Activated T-cell treated with anti-CD3 and anti-CD28 coated beads, Interleukin-2, amount 50 U/mL, for 1 hour (primary cell): Measurements from ENCODE around the gene ITGA6.
A peak's percentile ranks its signal among the peaks of the same experiment; 100 is the strongest.

Experiments used
- DNase-seq: peaks from one replicate; pipeline ENCODE4 v3.0.0-alpha.2; 2020

ITGA6 gene

DNA sequence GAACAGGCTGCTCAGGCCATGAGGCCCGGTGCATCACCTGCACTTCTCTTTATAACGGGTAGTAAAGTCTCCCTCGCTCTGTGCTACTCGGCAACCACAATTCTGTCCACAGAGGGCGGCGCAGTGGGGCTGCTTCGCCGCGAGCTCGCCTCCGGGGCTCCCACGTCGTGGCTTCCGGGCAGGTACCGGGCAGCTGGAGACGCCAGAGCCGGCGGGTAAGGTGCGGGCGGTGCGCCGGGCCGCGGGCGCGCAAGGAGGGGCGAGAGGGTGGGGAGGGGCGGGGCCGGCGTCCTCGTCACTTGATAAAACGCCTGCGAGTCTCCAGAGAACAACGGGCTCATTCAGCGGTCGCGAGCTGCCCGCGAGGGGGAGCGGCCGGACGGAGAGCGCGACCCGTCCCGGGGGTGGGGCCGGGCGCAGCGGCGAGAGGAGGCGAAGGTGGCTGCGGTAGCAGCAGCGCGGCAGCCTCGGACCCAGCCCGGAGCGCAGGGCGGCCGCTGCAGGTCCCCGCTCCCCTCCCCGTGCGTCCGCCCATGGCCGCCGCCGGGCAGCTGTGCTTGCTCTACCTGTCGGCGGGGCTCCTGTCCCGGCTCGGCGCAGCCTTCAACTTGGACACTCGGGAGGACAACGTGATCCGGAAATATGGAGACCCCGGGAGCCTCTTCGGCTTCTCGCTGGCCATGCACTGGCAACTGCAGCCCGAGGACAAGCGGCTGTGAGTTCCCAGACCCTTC lies at the start of gene ITGA6:
Gene ITGA6, plus strand, starts transcription at position 331 of the 734 bp plus-strand sequence.
- DNase-seq, result peak; percentile 82

DNA sequence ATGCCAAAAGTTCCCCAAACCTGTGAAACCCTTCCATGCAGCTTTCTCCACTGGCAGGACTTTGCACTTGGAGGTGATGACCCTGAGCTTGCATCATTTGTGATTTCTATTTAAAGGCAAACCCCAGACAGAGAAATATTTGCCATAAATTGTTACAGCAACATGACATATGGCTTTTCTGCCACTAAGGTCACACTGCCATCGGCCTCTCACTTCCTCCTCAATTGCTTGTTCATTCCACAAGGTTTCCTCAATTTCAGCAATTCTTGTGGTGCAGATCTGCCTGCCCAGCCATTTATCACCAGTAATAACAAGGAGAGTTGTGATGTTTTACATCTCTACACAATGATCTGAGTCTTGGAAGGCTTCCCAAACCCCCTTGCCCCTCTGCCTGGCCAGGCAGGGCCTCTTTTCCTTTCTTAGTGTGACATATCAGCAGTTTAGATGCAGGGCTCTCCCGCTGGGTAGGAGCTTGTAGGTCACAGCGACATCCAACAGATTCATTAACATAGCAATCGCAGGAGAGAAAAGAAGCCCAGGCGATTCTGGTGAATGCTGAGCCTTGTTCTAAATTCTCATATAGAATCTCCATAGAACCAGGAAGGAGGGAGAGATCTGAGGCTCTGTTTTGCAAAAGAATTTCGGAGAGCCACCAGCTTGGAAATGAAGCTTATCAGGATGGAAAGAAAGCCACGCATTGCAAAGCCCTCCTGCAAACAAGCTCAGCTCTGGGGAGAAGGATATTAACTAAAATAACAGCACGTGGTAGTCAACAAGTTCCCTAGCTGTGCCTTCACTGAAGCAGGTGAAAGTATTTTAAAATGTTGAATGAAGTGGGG lies 46.7 kb upstream of the ITGA6 start:
- no peak for DNase-seq

DNA sequence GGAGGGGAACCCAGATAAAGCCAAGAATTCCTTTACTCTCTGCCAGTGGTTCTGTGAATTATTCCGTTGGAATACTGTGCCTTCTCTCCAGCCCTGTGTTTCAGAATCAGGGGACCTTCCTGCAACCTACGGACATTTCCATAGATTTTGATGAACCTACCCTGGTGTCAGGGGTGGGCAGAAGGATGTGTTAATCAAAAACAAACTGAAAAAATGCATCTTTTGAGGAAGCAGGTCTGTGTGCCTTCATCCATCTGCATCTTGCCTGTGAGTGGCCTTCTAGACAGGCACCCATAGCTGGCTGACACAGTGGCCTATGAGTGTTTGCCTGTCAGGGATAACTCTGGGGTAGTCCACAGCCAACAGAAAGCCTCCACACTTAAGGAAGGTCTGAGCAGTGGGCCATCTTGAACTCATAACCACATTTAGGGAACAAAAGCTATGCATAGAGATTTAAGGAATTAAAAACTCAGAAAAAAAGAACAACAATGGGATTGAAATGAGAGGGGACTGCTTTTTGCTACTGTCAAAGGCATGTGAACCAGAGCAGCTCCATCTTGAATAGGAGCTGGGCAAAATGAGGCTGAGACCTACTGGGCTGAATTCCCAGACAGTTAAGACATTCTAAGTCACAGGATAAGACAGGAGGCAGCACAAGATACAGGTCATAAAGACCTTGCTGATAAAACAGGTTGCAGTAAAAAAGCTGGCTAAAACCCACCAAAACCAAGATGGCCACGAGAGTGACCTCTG lies 45.9 kb upstream of the ITGA6 start:
- no peak for DNase-seq

DNA sequence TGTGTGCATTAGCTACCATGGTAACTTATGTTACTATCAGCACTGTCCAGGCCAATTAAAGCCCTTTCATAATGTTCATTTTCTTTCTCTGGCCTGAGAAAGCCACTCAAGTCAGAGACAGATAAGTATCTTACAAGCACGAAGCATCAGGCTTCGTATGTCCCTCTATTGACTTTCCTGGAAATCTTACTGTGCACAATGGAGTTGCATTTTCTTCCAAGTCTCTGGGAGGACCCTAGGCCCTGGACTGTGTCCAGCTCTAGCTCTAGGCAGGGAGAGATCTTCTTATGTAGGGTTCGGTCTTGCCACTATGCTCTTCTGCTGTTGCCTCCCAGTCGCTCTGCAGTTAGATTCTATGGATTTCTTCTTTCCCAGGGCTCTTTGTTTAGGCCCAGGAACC lies 40.0 kb upstream of the ITGA6 start:
- no peak for DNase-seq

DNA sequence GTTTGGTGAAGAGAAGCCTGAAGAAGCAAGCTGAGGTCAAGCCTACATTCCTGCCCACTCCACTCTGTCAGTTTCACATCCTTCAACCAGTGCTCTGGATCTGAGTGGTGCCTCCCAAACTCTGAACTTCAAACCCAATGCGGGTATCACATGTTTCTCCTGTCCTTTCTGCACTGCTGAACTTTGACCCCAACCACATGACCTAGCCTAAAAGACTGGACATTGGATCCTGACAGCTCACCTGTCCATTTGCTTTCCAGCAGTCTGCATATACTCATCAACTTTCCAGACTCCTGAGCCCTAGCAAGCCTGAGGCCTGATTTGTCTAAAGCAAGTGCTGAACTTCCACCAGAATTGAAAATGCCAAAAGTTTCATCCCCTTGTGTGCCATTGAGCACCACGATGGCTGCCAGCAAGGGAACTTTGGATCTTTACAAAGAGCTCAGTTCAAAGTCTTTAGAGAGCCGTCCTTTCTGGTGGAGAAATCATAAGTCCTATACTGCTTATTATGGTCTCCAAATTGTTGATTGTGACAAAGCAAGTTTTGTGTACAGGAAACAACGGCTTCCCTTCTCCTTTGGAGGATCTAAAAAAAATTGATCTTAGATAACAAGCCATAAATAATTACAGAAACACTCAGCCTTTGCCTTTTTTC lies 37.6 kb upstream of the ITGA6 start:
- no peak for DNase-seq

DNA sequence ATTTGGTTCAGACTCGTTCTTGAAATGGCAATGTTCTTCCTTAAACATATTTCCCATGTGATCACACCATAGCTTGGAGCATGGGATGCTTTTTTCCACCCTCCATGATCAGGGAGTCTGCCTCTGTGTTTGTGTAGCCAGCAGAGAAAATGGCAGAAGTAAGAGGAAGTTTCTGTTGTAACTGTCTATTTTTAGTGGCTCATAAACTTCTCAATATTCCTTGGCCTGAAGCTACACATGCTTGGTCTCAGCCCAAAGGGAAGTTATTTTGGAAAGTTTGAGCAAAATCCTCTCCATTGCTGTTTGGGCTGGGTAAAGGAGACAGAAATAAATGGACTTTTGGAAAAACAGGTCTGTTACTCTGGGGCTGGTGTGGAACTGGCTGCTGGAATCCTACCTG lies 33.4 kb upstream of the ITGA6 start:
- DNase-seq, result no peak

DNA sequence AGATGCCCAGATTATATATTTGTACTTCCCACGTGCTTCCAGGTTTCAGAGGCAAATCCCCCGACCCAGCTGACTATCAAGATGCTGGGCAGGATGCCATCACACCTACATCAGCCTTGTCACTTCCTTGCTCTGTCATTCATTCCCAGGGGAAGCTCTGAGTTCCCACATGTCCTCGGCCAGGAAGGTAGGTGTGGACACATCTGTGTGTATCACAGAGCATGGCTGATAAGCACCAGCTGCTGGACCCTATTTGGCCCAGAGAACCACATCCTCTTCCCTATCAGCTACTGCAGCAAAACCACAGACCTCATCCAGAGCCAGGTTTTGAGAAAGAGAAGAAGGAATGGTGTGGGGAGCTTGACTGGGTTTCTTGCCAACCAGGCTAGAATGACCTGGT lies 31.9 kb upstream of the ITGA6 start:
- DNase-seq, result no peak

DNA sequence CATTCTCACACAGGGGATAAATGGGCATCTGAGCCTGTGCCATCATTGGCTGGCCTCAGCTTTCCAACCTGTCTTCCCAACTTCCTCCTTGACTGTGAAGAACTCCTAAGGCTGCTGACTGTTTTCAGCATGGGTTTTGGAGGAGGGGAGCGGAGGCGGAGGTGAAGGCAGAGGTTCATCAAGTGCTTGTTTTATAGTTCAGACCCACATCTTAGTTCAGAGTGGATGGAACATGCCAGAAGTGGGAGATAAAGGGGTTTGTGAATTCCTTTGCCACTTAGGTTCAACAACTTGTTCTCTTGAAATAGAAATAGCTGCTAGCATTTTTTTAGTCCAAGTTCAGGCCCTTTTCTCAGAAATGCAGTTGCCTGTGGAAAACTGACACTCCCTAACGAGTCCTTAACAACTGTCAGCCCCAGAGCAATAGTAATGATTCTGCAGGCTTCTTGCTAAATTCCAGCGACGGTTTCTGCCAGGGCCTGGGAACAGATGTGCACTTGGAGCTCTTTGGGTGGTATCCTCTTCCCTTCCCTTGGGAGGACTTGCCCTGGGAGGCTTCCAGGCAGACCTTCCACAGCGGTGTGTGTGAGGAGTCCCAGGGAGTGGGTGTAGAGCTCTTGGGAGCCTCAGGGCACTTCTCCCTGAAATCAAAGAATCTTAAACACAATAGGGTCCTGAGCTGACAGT lies 30.1 kb upstream of the ITGA6 start:
- no peak for DNase-seq

DNA sequence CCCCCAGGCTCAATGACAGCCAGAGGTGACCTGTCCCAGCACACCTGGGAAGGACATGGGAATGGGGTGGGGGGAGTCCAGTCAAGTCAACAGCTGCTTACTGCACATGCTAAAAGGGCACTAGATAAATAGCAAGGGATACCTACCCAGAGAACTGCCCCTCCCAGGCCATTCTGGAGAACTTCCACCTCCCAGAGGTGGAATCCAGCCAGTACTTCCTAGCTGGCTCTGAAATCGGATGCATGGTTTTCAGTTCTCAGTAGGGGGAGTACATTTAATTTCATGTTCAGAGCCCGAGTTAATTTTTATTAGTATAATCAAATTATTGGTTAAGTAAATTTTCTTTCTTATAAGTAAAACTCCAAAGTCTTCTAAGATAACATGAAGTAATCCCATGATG lies 28.9 kb upstream of the ITGA6 start:
- DNase-seq, result no peak

DNA sequence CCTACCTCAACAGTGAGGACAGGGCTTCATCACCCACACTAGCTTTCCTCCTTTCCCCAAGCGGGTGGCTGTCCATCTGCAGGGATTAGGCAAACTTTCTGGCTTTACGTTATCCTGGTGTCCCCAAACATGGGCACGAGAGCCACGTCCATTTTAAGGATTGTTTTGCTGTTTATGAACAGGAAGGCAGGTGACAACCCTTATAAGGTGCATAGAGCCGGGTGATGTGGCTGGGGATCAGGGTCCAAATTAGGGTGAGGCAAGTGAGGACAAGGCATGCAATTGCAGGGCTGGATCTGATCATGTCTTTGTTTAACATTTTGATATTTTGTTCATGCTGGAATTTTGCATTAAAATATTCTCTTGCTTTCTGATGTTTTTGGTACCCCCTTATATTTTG lies 27.6 kb upstream of the ITGA6 start:
- no peak for DNase-seq

DNA sequence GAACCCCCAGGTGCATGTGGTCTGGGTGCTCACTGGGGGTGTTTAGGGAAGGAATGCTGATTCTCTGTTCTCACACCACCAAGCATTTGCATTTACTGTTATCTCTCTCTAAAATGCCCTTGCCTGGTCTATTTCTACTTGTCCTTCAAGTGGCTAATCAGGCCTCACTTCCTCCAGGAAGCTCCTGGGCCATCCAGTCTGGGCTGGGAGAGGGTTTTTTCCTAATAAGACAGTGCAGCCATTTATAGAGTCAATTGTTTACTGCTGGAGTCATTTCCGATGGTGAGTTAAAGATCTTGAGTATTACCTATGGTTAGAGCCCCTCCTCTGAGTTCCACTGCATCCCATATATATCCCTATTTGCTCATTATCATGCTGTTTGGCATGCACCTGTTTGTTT lies 25.2 kb upstream of the ITGA6 start:
- DNase-seq, result no peak

DNA sequence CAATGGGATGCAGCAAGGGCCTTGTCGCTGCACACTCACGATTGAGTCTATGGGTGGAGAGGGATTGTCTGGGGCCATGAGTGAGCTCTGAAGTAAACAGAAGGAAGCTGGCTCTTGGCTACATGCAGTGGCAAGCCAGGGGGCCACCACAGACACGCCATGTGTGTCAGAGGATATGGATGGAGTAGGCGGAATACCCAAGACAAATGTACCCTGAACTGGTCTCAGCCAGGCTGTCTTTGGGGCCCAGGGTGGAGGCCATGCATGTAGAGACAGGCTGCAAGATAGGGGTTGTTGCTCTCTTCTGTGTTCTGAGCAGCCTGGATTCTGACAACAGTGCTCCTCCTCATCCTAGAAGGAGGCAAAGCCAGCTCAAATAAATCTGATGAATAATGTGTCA lies 24.0 kb upstream of the ITGA6 start:
- no peak for DNase-seq

DNA sequence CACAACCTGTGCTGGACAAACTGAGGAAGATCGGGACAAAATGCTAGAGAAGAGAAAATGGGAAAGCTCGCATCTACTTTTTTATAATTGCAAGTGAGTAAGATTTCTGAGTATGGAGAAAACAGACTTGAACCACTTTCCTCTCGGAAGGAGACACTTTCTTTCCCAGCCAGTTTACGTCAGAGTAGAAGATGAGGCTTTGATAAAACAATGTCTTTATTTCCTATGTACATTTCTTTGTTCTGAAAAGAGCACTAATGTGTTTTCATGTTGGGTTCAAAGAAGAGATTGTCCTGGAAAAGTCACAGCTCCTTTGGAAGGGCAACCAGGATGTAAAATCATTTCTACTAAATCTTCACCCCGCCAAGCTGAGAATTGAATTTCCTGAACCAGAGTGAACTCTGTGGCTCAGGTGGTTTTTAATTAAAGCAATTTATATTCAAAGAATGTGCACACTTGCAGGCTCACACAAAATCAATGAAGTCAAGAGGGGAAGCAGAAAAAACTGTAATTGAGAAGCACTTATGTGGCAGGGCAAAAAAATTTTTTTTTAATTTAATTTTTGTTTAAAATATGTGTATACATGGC lies 23.4 kb upstream of the ITGA6 start:
- no peak for DNase-seq

DNA sequence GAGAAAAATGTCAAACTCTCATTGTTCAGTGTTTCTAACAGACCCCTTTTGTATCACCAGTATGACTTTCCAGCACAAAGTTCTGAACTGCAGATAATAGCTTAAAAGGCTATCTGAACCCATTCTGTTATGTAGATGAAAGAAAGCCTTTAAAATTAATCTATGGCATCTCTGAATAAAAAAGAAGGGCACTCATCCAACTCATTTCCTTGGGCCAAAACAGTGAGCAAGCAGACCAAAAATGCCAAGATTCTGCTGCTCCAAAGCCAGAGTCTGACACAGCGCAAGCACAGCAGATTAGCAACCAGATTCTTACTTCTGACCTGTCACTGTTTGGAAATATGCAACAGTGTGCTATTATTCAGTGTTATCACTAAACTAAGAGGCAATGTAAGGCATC lies 22.6 kb upstream of the ITGA6 start:
- no peak for DNase-seq

DNA sequence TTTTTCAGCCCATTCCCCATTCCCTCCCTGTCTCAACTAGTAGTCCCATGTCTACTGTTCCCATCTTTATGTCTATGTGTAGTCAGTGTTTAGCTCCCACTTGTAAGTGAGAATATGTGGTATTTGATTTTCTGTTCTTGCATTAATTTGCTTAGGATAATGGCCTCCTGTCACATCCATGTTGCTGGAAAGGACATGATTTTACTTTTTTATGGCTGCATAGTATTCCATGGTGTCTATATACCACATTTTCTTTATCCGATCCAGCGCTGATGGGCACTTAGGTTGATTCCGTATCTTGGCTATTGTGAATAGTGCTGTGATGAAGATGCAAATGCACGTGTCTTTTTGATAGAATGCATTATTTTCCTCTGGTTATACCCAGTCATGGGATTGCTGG lies 21.7 kb upstream of the ITGA6 start:
- no peak for DNase-seq

DNA sequence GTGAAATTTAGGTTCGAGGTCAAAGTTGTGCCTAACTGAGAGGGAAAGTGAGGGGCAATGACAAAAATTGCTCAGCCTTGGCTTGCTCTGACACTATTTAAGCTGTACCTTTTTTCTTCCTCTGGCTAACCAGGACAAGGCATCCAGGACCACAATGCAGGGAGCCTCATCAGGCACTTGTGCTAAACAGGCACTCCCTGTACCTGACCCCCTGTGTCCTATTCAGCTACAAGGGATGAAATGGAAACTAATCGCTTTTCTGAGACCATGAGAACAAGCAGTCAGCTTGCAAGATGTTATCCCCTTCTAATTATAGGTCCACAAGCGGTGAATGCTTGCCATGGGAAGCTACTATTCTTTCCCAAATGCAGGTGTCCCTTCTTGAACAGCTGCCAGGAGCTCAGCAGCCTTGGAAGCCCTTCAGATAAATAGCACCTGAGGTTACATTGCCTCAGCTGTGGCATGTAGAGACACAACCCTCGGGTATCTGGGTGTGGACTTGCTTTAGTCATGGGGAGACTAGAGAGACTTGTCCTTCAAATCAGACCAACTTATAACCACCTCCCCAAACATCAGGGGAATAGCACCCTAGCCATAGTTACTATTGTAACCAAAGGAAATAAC lies 19.1 kb upstream of the ITGA6 start:
- DNase-seq, result no peak

DNA sequence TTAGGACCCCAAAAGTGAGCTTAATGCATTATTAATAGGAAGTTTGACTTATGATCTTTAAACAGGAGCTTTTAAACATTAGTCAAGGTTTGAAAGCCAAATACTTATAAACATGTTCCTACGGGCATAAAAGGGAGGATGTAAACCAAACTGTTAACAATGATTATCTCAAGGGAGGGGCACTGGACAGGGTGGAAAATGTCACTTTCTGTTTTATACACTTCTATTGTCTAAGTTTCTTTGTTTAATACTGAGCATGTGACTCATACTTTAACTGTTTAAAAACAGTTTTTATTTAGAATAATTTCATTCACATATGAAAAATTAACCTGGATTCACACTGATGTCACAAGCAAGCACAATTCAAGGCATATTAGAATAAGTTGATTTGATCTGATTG lies 18.3 kb upstream of the ITGA6 start:
- DNase-seq, result no peak

DNA sequence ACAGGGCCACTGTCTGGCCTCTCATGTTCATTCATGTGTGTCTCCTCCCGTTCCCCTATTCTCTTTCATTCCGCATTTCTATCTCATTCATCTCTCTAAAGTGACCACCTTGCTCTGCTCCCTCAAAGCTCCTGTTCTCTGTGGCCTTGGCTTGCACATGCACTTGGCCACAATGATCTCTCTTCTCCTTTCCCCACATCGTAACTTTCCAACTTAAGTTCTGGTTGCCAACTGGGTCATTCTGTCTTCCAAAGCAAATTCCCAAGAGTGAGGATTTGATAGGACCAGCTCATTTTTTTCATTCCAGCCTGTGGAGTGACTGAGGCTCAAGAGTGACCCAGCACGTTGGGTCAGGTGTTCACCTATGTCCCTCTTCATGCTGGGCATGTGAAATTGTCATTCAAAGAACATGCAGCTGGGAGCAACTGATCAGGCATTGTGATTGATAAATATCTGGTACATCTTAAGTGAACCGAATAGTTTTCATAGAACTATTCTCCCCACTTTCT lies 14.3 kb upstream of the ITGA6 start:
- DNase-seq, result no peak

DNA sequence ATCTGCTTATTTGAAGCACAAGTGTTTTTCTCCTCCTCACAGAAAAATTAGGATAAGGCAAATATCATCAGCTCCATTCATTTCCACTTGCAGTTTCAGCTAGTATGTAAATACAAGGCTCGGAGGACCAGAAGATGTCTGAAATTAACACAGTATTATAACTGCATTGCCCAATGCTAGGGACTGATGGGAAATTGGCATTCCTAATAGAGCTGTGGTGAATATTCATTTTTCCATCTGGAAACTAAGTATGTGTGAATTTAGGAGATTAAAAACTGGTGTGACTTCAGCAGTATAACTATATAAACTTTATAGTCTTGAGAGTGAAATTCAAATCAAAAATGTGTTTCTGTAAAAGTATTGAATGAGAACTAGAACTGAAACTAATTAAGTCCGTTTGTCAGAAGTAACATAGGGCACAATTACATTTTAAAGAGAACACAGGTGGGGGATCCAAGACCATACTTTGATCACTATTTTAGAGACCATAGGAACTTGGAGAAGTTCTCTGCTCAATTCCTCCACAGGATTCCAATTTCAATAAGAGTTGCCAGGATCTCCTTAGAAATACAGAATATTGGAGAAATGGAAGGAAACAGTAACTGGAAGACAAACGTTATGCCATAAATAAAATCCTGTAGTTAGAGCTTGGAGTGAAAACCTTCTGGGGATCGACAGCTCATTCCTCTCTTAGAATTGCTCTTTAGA lies 12.1 kb upstream of the ITGA6 start:
- no peak for DNase-seq

DNA sequence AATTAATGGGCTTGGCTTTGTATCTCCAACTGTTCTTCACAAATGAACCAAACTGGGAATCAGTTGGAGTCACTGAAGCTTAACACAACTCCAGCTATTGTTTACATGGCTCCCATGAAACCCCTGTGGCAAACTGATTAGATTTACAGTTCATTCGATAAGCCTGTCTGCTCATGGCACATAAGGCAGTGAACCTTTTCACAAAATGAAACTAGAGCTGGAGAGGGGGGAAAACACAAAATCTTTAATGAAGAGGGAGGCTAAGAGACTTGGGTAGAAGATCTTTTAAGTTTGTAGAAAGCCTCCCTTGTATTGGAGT lies 11.6 kb upstream of the ITGA6 start:
- no peak for DNase-seq

DNA sequence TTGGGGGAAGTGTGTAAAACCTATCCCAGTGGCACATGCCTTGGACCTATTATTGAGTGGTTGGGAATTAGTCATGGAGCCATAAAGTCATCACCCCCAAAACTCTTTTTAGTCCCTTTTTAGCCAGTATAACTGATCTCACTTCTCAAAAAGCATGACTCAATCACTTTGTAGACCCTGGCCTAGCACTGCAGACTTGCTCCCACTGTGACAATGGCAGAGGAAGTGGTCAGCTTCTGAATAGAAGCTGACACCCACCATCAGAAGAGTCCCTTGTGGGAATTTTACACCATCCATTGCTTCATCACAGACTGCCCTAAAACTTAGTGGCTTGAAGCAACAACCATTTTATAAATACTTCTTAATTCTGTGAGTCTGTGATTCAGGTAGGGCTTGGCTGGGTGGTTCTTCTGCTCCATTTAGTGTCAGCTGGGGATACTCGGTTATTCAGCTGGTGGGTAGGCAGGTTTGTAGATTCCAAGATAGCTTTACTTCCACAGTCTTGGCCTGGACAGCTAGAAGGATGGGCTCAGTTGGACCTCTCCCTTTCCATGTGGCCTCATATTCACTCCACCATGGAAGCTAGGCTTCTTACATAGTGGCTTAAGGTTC lies 10.8 kb upstream of the ITGA6 start:
- no peak for DNase-seq
